ENCODE measurements around the gene SP3. TPM values are rescaled to one million over a fixed set of nuclear protein-coding genes. Genes with fewer than 3 reads are reported as not detected.

Gene SP3
- total RNA-seq, 1 experiment from 2014 or later: 73.8 TPM

DNA sequence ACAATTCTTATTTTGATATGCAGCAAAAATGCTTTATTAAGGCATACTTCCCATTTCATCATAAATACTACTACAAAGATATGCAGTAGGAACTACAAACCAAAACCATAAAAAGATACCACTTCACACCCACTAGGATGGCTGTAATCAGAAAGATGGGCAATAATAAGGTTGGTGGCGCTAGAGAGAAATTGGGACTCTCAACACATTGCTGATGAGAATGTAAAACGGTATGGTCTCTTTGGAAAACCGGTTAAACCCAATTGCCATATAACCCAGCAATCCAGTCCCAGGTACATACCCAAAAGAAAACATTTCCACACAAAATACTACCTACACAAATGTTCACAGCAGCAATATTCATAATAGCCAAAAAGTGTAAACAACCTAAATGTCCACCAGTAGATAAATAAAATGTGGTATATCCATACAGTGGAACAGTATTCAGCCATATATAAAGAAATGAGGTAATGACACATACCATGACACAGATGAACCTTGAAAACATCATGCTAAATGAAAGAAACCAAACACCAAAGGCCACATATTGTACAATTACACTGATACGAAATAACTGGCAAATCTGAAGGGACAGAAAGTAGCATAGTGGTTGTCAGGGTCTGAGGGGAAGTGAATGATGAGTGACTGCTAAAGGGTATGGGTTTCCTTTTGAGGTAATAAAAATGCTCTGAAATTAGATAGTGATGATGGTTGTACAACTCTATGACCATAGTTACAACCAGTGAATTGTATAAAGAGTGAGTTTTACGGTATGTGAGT lies 12.7 kb downstream of the SP3 start:
- no peaks in the 10 kb centered on the region for H3K9me3 Mint-ChIP-seq (ENCODE audit: unreplicated experiment)
- peaks cover 25% of the 10 kb centered on the region for H3K4me1 Mint-ChIP-seq (ENCODE audit: insufficient read depth, unreplicated experiment)
- no TSS peak for BruUV-seq (replicated peaks)
- H3K27me3 Mint-ChIP-seq (ENCODE audit: insufficient read depth, unreplicated experiment): no peaks in the 10 kb centered on the region
- TF ChIP-seq, protein P1, sequence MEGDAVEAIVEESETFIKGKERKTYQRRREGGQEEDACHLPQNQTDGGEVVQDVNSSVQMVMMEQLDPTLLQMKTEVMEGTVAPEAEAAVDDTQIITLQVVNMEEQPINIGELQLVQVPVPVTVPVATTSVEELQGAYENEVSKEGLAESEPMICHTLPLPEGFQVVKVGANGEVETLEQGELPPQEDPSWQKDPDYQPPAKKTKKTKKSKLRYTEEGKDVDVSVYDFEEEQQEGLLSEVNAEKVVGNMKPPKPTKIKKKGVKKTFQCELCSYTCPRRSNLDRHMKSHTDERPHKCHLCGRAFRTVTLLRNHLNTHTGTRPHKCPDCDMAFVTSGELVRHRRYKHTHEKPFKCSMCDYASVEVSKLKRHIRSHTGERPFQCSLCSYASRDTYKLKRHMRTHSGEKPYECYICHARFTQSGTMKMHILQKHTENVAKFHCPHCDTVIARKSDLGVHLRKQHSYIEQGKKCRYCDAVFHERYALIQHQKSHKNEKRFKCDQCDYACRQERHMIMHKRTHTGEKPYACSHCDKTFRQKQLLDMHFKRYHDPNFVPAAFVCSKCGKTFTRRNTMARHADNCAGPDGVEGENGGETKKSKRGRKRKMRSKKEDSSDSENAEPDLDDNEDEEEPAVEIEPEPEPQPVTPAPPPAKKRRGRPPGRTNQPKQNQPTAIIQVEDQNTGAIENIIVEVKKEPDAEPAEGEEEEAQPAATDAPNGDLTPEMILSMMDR (IDR thresholded peaks at IDR 0.05; ENCODE audit: unreplicated experiment): no peak
- H3K36me3 Mint-ChIP-seq (ENCODE audit: insufficient read depth, unreplicated experiment): peaks cover 63% of the 10 kb centered on the region
- intact Hi-C loops (cut with micrococcal nuclease): no loop called here
- H3K27ac Mint-ChIP-seq (ENCODE audit: low read depth, unreplicated experiment): no peak overlapping the region
- ChIA-PET CTCF (interaction anchor here (0.6 to 0.7 kb wide), 2 partner anchors 8 to 389 kb away, joined by 3 to 5 read pairs; no protein-coding TSS in a partner anchor), POLR2A (interaction anchor here (0.6 to 1.2 kb wide), 2 partner anchors 39 to 322 kb away, joined by 3 read pairs; no protein-coding TSS in a partner anchor)
- DNase-seq (ENCODE audit: unreplicated experiment): no peak
- H3K4me3 Mint-ChIP-seq (ENCODE audit: unreplicated experiment): no peak overlapping the region

DNA sequence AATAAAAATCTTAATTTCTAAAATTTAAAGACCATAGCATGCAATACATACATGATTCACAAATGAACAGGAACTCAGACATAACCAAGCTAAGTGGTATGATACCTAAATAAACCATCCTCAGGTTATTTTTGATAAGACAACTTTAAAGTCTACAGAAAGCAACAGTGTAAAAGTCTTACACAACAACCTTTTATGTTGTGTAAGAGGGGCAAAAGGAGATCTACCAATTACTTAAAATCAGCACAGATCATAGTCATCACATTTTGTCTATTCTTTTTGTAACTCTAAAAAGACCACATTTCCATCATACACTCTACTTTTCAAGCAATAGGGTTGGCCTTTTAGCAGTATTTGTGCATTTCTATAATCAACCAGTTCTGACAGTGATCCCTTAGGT lies 16.3 kb downstream of the SP3 start:
- no peak overlapping the region for H3K4me3 Mint-ChIP-seq (ENCODE audit: unreplicated experiment)
- ChIA-PET CTCF (no interaction called here), POLR2A (interaction anchor here (1.0 kb wide), 1 partner anchor 17 kb away, joined by 3 read pairs; no protein-coding TSS in a partner anchor)
- no peak overlapping the region for H3K27ac Mint-ChIP-seq (ENCODE audit: low read depth, unreplicated experiment)
- no TSS peak for BruUV-seq (replicated peaks)
- TF ChIP-seq, protein P1 (IDR thresholded peaks at IDR 0.05; ENCODE audit: unreplicated experiment): no peak
- H3K9me3 Mint-ChIP-seq (ENCODE audit: unreplicated experiment): no peaks in the 10 kb centered on the region
- H3K4me1 Mint-ChIP-seq (ENCODE audit: insufficient read depth, unreplicated experiment): peaks cover 23% of the 10 kb centered on the region
- intact Hi-C loops (cut with micrococcal nuclease): no loop called here
- H3K27me3 Mint-ChIP-seq (ENCODE audit: insufficient read depth, unreplicated experiment): no peaks in the 10 kb centered on the region
- DNase-seq (ENCODE audit: unreplicated experiment): no peak
- peaks cover 47% of the 10 kb centered on the region for H3K36me3 Mint-ChIP-seq (ENCODE audit: insufficient read depth, unreplicated experiment)

DNA sequence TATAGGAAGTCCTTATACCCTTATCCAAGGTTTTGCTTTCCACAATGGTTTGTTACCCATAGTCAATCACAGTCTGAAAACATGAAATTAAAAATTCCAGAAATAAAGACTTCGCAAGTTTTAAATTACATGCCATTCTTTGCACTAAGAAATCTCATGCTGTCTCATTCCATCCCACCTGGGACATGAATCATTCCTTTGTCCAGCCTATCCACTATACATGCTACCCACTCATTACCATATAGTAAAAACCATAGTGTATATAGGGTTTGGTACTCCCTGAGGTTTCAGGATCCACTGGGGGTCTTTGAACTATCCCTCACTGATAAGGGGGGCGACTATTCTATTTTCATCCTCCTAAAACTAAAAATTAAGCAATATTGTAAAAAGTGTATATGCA lies 17.0 kb downstream of the SP3 start:
- H3K36me3 Mint-ChIP-seq (ENCODE audit: insufficient read depth, unreplicated experiment): peaks cover 41% of the 10 kb centered on the region
- DNase-seq (ENCODE audit: unreplicated experiment): no peak
- H3K4me1 Mint-ChIP-seq (ENCODE audit: insufficient read depth, unreplicated experiment): peaks cover 26% of the 10 kb centered on the region
- H3K4me3 Mint-ChIP-seq (ENCODE audit: unreplicated experiment): no peak overlapping the region
- CTCF ChIA-PET: interaction anchor here (0.6 kb wide), 2 partner anchors 312 to 1173 kb away, joined by 3 to 6 read pairs; no protein-coding TSS in a partner anchor
- TF ChIP-seq, protein P1 (IDR thresholded peaks at IDR 0.05; ENCODE audit: unreplicated experiment): no peak
- no peaks in the 10 kb centered on the region for H3K27me3 Mint-ChIP-seq (ENCODE audit: insufficient read depth, unreplicated experiment)
- POLR2A ChIA-PET: interaction anchor here (0.7 to 1.1 kb wide), 2 partner anchors 15 to 103 kb away, joined by 3 to 4 read pairs; no protein-coding TSS in a partner anchor
- no peak overlapping the region for H3K27ac Mint-ChIP-seq (ENCODE audit: low read depth, unreplicated experiment)
- BruUV-seq (replicated peaks): no TSS peak
- no peaks in the 10 kb centered on the region for H3K9me3 Mint-ChIP-seq (ENCODE audit: unreplicated experiment)
- intact Hi-C loops (cut with micrococcal nuclease): no loop called here

DNA sequence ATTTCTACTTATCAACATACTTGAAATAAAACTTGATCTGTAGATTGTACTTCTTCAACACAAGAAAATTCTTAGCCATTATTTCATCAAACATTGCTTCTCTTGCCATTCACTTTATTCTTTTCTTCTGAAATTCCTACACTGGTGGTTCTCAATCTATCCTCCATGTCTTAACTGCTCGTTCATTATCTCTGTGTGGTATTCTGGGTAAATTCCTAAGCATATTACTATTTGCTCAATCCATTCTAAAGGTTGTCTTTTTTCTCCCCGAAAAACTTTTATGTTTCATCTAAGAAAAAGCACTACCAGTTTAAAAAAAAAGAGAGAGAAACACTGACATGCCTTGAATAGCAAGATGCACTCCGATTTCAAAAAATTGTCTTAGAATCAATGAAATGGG lies 18.0 kb downstream of the SP3 start:
- BruUV-seq (replicated peaks): no TSS peak
- H3K4me3 Mint-ChIP-seq (ENCODE audit: unreplicated experiment): no peak overlapping the region
- no peak overlapping the region for H3K27ac Mint-ChIP-seq (ENCODE audit: low read depth, unreplicated experiment)
- CTCF ChIA-PET: no interaction called here
- POLR2A ChIA-PET: interaction anchor here (0.6 to 1.2 kb wide), 4 partner anchors 14 to 452 kb away, joined by 3 to 4 read pairs (median 3); no protein-coding TSS in a partner anchor
- intact Hi-C loops (cut with micrococcal nuclease): no loop called here
- H3K27me3 Mint-ChIP-seq (ENCODE audit: insufficient read depth, unreplicated experiment): no peaks in the 10 kb centered on the region
- peaks cover 29% of the 10 kb centered on the region for H3K4me1 Mint-ChIP-seq (ENCODE audit: insufficient read depth, unreplicated experiment)
- no peak for DNase-seq (ENCODE audit: unreplicated experiment)
- H3K9me3 Mint-ChIP-seq (ENCODE audit: unreplicated experiment): no peaks in the 10 kb centered on the region
- TF ChIP-seq, protein P1 (IDR thresholded peaks at IDR 0.05; ENCODE audit: unreplicated experiment): no peak
- H3K36me3 Mint-ChIP-seq (ENCODE audit: insufficient read depth, unreplicated experiment): peaks cover 40% of the 10 kb centered on the region

Measured in MCF 10A (cell line).